CD4-positive, alpha-beta T cell (primary cell): ENCODE data around the gene PLEKHH2. TPM values are rescaled to one million over a fixed set of nuclear protein-coding genes. Genes with fewer than 3 reads are reported as not detected.

Source experiments
- ATAC-seq: fragments of 200-7000 bp; cut with Tn5 transposase; one replicate; pipeline ENCODE4 v1.10.0; 2022; ENCODE audit warnings: mild to moderate bottlenecking; ENCODE audit not compliant: poor library complexity
- CTCF ChIA-PET: fragments of 350-600 bp; sonication (Branson Sonifier 250); formaldehyde crosslinking; loops from one replicate; lab custom pipeline; 2021; ENCODE audit warnings: antibody characterized with exemption, inconsistent platforms; lab: Charles Lee
- POLR2A ChIA-PET: fragments of 350-600 bp; sonication (Branson Sonifier 250); formaldehyde crosslinking; loops from one replicate; lab custom pipeline; 2021; ENCODE audit warnings: antibody characterized with exemption, inconsistent platforms; lab: Charles Lee
- DNase-seq, 14 experiments: peaks; one replicate each; pipeline ENCODE4 v3.0.0-alpha.2; 2013 to 2020; ENCODE audit warnings: mixed read lengths in 2 of 14
- H3K27ac ChIP-seq, 2 donors: one replicate each; pipeline versions ENCODE4 v1.5.1 to v1.7.0; 2013; ENCODE audit warnings: low read length in 2 of 2, low read depth in 1 of 2, mild to moderate bottlenecking in 1 of 2
- H3K27me3 ChIP-seq, 2 experiments: 1 replicate in 1 of 2; 2 replicates in 1 of 2; pipeline versions ENCODE4 v1.6.1 to v1.7.0; 2013; ENCODE audit warnings: low read length in 2 of 2, control low read depth in 1 of 2, mild to moderate bottlenecking in 1 of 2, moderate library complexity in 1 of 2; ENCODE audit not compliant: insufficient read depth in 2 of 2, control insufficient read depth in 1 of 2
- H3K36me3 ChIP-seq: one replicate; pipeline ENCODE4 v1.6.1; 2013; ENCODE audit warnings: low read length, control low read depth; ENCODE audit not compliant: insufficient read depth
- H3K4me1 ChIP-seq: one replicate; pipeline ENCODE4 v1.6.1; 2013; ENCODE audit warnings: low read length, control low read depth; ENCODE audit not compliant: insufficient read depth
- H3K4me3 ChIP-seq: one replicate; pipeline ENCODE4 v1.5.1; 2013; ENCODE audit warnings: mild to moderate bottlenecking, low read length, moderate library complexity
- H3K9me3 ChIP-seq, 2 experiments: 1 replicate in 1 of 2; 2 replicates in 1 of 2; pipeline versions ENCODE4 v1.6.1 to v1.7.0; 2013; ENCODE audit warnings: low read length in 2 of 2, mild to moderate bottlenecking in 2 of 2, control low read depth in 1 of 2, moderate library complexity in 1 of 2; ENCODE audit not compliant: control insufficient read depth in 1 of 2, insufficient read depth in 1 of 2
- H3K27ac Mint-ChIP-seq: one replicate; pipeline ENCODE4 v1.8.0; 2020; ENCODE audit warnings: mixed read lengths
- H3K27me3 Mint-ChIP-seq: one replicate; pipeline ENCODE4 v1.8.0; 2021; ENCODE audit warnings: mixed read lengths
- H3K36me3 Mint-ChIP-seq: one replicate; pipeline ENCODE4 v1.8.0; 2021; ENCODE audit warnings: low read depth, mixed read lengths
- H3K4me1 Mint-ChIP-seq: one replicate; pipeline ENCODE4 v1.8.0; 2021; ENCODE audit warnings: low read depth, mixed read lengths
- H3K4me3 Mint-ChIP-seq: one replicate; pipeline ENCODE4 v1.8.0; 2020; ENCODE audit warnings: mild to moderate bottlenecking, mixed read lengths
- H3K9me3 Mint-ChIP-seq: one replicate; pipeline ENCODE4 v1.8.0; 2020; ENCODE audit warnings: mixed read lengths
- CTCF ChIP-seq: fragments of 200-600 bp; IDR thresholded peaks from one replicate; pipeline ENCODE4 v1.8.0; 2022; ENCODE audit warnings: antibody characterized with exemption, mild to moderate bottlenecking
- intact Hi-C, 2 experiments: fragments of 100-400 bp; cut with DNase I in 1 of 2; cut with micrococcal nuclease in 1 of 2; formaldehyde crosslinking; loops; one replicate each; pipeline versions ENCODE4 v1.15.1 to v1.9.0; 2023 to 2025; cut with DNase I, micrococcal nuclease
- total RNA-seq, 174 experiments: library from RNA in 2 of 174; stranded (reverse) in 2 of 174; gene quantifications; one replicate each; pipeline ENCODE4 v1.2.3 and lab custom pipeline; 2021 to 2026

The PLEKHH2 gene
- total RNA-seq, 2 experiments from 2014 or later, result 1.6 to 2.7 TPM

DNA sequence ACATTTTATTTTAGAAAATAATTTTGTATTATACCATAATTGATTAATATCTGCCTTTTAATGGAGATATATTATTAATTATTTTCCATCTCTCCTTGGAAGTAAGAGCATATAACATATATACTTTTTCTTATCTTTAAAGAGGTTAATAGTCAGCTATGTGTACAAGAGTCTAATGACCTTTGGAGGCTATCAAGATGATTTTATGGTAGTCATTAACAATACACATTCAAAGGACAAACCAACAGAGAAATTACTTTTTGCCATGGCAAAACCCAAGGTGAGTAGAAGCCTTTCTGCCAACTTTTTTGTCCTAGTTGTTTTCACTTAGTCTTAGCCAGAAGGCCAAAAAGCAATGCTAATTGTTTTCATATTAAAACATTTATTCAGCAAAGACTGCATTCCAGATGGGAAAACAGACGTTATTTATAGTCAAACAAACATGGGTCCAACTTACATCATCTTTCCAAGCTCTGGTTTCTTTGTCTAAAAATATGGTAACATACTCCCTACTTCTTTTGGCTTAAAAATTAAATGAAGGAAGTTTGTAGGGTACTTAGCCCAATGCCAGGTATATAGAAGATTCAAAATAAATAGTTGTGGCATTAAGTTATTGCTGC is 127.1 kb downstream of the PLEKHH2 start:
- CTCF ChIA-PET, result no interaction called here
- intact Hi-C loops, result no loop called here
- Mint-ChIP-seq H3K4me3 (no peak overlapping the region), H3K27me3 (peaks cover 2% of the 10 kb centered on the region), H3K9me3 (no peaks in the 10 kb centered on the region), H3K4me1 (no peaks in the 10 kb centered on the region), H3K27ac (no peak overlapping the region), H3K36me3 (no peaks in the 10 kb centered on the region)
- Histone ChIP-seq H3K4me1 (no peaks in the 10 kb centered on the region), H3K36me3 (no peaks in the 10 kb centered on the region), H3K27ac (no peak overlapping the region), H3K4me3 (no peak overlapping the region), H3K27me3 (no peaks in the 10 kb centered on the region), H3K9me3 (peaks cover 0 to 2% of the 10 kb centered on the region in 2 experiments)
- POLR2A ChIA-PET, result no interaction called here
- no peak for DNase-seq
- no peak for ATAC-seq
- TF ChIP-seq CTCF, result no peak

DNA sequence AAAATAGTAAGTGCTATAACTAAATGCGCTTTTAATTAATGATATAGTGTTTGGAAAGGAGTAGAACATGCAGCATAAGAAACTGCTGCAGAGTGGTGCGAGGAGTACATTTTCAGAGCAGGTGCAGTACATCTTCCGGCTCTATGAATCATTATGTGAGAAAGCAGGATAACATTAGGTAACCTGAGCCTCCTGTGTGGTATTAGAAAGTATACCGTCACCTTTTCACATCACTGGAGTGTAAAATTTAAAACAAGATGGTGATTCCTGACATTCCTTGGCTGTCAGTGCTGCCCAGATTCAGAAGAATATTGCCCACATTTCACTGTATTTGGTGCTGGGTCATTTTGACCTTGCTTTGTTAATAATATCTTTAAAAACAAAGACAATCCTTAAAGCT is 128.9 kb downstream of the PLEKHH2 start:
- no peaks in the 10 kb centered on the region for H3K27me3 ChIP-seq
- H3K27ac ChIP-seq, result no peak overlapping the region
- CTCF ChIA-PET, result no interaction called here
- no peak for ATAC-seq
- H3K27ac Mint-ChIP-seq, result no peak overlapping the region
- no peaks in the 10 kb centered on the region for H3K4me1 ChIP-seq
- no peaks in the 10 kb centered on the region for H3K36me3 ChIP-seq
- peaks cover 0 to 2% of the 10 kb centered on the region in 2 experiments for H3K9me3 ChIP-seq
- POLR2A ChIA-PET, result no interaction called here
- no peaks in the 10 kb centered on the region for H3K36me3 Mint-ChIP-seq
- no peak overlapping the region for H3K4me3 ChIP-seq
- TF ChIP-seq CTCF, result no peak
- H3K9me3 Mint-ChIP-seq, result no peaks in the 10 kb centered on the region
- no peak overlapping the region for H3K4me3 Mint-ChIP-seq
- no peak for DNase-seq
- H3K27me3 Mint-ChIP-seq, result peaks cover 8% of the 10 kb centered on the region
- H3K4me1 Mint-ChIP-seq, result no peaks in the 10 kb centered on the region
- intact Hi-C loops, result no loop called here

GRCh38 chr2:43773876-43774613 is 137.0 kb downstream of the PLEKHH2 start, which contains the start of gene DYNC2LI1:
DYNC2LI1 (plus strand) TSS chr2:43774039; CDS start chr2:43774139, 100 bp downstream.
- intact Hi-C loops, result loop anchor here in 1 of 2 experiments (5.0 to 10.0 kb wide), 3 partner anchors 179 to 591 kb away; partner anchors contain the start of genes CAMKMT, LRPPRC, PREPL and THADA
- Histone ChIP-seq H3K36me3 (no peaks in the 10 kb centered on the region), H3K4me1 (peaks cover 11% of the 10 kb centered on the region), H3K9me3 (no peaks in the 10 kb centered on the region), H3K4me3 (peak within 1 kb of the TSS; percentile 89), H3K27me3 (no peaks in the 10 kb centered on the region), H3K27ac (no peak within 1 kb of the TSS)
- ChIA-PET POLR2A (interaction anchor here (1.0 kb wide), 2 partner anchors 128 to 137 kb away, joined by 3 to 4 read pairs; partner anchors contain the start of gene PLEKHH2), CTCF (interaction anchor here (1.4 kb wide), 1 partner anchor 706 kb away, joined by 3 read pairs; no protein-coding TSS in a partner anchor)
- peak within 1 kb of the TSS; percentile 19 for H3K27ac Mint-ChIP-seq
- ATAC-seq, result peak; percentile 96
- peaks cover 9% of the 10 kb centered on the region for H3K27me3 Mint-ChIP-seq
- no peaks in the 10 kb centered on the region for H3K9me3 Mint-ChIP-seq
- H3K4me1 Mint-ChIP-seq, result peaks cover 12% of the 10 kb centered on the region
- peaks cover 6% of the 10 kb centered on the region for H3K36me3 Mint-ChIP-seq
- peak within 1 kb of the TSS; percentile 86 for H3K4me3 Mint-ChIP-seq
- DNase-seq, result peak; percentile 51 to 87 (median 66)
- no peak for TF ChIP-seq CTCF
